Skeletal muscle cell (primary cell): ENCODE results near the gene GRM7.

Experiments
- DNase-seq: peaks from one replicate; pipeline ENCODE4 v3.0.0-alpha.2; 2010; ENCODE audit warnings: low read depth
- H3K4me3 ChIP-seq: 2 replicates; pipeline ENCODE4 v1.5.1; 2011; ENCODE audit warnings: low read depth, mild to moderate bottlenecking, control low read depth, low read length, moderate library complexity

GRM7 gene

DNA sequence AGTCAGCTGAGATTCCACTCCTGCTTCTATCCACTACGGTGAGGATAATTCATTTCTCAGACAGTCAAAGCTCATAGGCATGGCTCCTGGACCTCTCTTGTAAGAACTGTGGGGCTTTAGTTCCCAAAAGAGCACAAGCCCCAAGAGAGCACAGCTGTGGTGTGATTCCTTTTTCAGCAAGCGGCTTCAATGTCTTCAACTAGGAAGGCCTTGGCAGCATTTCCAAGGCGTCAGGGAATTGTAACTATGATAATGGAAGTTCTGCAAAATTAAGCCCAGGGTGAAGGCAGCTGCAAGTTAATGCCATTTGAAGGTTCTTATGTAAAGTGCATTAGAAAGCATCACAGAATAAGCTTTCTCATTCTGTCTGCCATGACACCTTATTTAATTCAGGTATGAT, 657.1 kb downstream of the GRM7 start:
- no peak overlapping the region for H3K4me3 ChIP-seq
- DNase-seq: no peak

DNA sequence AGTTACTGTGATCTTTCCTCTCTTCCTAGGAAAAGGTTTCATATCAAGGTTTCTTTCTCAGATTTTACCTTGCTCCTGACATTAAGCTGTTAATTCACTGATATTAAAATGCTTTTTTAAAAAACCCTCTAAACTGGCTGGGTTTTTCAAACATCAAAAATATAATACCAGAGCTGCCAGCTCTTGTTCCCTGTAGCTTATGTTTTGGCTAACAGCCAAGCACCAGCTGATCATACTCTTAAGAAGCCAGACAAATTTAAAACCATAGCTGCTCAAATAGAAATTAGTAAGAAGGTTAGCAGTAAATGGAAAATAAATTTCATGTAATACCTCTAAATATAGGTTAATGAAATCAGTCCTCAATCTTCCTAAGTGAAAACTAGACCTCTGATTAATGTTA, 657.5 kb downstream of the GRM7 start:
- no peak overlapping the region for H3K4me3 ChIP-seq
- no peak for DNase-seq

DNA sequence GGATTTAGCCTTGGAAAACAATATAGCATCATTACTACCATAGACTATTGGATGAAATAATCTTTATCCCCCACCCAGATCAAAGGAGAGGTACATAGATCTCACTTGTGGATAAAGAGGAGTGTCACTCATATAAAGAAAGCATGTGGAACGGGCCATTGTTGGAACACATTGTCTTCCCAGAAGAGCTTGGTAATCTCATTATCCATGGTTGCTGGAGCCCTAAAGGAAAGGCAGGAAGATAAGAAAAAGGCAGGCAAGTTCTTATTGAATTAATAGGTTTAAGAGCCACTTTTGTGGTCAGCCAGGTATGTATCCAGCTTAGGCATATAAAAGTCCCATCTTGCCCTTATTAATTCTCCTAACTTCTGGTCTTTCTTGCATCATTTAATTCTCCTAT, 659.1 kb downstream of the GRM7 start:
- H3K4me3 ChIP-seq: no peak overlapping the region
- DNase-seq: no peak

DNA sequence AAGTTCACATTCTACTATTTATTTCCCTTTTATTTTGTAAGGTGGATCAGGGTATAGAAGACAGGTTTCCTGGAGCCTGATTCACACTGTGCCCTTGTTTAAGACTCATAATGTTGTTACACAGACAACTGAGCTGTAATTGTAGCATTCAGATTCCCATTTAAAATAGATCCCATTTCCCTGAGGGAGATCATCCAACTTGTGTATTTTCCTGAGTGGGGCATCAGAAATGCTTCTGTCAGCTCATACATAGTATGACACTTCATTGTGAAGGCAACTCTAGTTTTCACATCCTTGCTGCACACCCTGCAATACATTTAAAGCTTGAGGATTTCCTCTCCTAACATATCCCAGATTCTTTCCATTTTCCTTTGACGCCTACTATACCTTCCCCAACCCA, 659.7 kb downstream of the GRM7 start:
- H3K4me3 ChIP-seq: no peak overlapping the region
- DNase-seq: no peak

DNA sequence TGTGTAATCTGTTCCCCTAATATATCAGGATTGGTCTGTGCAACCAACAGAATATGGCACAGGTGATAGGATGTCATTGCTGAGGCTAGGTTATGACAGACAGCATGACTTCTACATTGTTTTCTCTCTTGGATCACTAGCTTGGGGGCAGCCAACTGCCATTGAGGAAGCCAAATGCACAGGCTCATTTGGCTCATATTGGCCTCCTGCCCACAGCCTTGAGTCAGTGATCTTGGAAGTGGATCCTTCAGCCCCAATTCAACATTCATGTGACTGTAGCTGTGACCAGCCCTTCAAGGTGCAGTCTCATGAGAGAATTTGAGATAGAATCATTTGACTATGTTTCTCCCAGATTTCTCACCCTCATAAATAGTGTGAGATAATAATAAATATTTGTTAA, 675.6 kb downstream of the GRM7 start:
- no peak for DNase-seq
- no peak overlapping the region for H3K4me3 ChIP-seq

DNA sequence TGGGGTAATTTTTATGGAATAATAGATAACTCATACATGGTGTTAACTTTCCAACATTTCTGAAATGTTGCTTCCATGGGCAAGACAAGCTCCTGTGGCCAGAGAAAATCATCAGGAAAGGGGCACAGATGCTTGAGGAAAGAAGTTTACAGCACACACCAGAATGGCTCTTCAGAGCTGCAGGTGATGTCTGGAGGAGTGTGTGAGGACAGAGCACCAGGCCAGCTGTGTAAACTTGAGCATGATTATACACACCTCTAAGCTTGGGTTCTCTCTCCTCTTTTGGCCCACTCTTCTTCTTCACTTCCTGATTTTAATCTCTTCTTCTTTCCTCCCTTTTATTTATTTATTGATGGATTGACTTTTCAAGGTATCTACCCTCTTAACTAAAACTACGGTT, 676.0 kb downstream of the GRM7 start:
- DNase-seq: no peak
- no peak overlapping the region for H3K4me3 ChIP-seq

DNA sequence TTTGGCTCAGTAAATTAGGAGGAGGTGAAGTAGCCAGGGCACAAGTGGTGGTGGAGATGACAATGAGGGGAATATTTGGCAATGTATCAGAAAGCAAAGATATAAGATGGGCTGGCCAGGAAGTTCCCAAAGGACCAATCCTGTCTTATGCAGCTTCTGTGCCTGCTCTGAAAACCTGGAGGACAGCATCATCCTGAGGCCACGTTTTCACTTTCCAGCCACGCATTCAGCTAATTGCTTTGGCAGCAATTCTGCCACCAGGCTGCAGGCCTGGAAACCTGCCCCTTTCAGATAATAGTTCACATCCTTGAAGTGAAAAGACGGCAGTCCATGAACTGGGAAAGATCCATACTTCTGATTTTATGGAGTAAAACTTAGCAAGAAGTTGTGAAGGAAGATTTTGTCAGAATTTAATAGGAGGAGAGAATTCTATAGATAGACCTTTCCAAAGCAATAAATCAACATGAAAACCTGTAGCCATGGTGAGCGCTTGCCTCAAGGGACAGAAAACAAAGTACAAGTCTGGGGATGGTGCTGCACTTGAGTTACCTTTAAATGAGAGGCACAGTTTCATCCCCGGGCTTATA, 682.5 kb downstream of the GRM7 start:
- no peak overlapping the region for H3K4me3 ChIP-seq
- no peak for DNase-seq

DNA sequence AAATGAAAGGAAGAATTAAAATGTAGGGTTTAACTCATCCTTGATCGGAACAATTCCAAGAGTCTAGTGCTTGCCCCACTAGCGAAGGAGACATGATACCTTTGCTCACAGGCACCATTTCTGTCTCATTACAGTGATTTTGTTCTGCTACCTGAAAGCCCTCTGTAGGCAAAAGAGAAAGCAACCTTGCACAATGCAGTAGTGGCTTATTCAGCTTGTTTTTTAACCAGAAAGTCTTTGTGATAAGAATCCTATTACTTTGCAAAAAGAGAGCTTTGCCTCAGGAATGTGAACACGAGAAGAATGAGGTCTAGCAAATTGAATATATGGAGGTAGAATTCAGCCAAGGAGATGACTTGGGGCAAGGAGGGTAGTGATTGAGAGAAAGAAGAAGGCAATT, 684.4 kb downstream of the GRM7 start:
- no peak for DNase-seq
- no peak overlapping the region for H3K4me3 ChIP-seq

DNA sequence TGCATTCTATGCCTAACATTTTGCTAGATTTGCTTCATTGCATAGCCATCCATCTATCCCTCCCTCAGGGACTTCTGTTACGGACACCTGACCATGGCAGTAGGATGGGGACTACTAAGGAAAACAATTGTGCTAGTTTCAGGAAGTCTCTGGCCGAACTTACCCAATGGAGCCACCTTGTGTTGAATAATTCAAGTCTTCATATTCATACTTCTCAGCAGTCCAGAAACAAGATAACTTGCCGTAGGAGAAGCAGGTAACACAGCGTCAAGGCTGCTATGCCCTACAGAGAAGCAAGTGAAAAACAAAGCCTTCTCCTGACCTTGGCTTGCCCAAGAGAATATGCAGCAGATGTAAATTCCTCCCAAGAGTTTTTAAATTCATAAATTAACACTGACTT, 685.3 kb downstream of the GRM7 start:
- DNase-seq: no peak
- no peak overlapping the region for H3K4me3 ChIP-seq

DNA sequence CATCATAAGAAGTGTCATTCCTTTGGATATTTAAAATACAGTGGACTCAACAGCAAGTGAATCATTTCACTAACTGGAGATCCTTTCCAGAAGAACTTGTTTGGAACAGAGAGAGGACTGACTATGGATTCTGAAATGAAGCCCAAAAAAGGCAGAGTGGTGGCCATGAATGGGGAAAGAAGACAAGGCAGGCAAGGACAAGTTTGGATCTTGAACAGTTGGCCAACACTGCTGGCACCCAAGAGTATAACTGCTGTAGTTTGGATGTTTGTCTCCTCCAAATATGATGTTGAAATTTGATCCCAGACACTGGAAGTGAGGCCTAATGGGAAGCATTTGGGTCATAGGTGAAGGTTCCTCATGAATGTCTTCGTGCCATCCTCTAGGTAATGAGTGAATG, 686.9 kb downstream of the GRM7 start:
- no peak overlapping the region for H3K4me3 ChIP-seq

DNA sequence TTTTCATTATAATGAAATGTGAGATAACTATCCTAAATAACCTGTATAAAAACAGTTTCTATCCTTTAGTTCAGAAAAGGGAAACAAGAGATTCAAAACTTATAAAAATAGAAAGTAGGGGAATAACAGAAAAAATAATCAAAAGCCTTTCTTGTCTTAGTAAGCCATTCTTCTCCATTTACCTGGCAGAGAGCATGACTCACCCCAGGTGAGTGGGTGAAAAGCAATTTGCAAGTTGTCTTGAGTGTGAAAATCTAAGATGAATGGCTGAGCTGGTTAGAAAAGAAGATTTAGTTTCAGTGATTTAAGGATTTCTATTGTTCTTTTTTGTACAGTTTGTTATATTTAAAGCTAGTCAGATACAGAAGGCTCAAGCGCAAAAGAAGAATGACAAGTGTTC, 702.0 kb downstream of the GRM7 start:
- H3K4me3 ChIP-seq: no peak overlapping the region
- DNase-seq: no peak

More for the DNA sequence above, 686.9 kb downstream of the GRM7 start:
- DNase-seq: no peak

DNA sequence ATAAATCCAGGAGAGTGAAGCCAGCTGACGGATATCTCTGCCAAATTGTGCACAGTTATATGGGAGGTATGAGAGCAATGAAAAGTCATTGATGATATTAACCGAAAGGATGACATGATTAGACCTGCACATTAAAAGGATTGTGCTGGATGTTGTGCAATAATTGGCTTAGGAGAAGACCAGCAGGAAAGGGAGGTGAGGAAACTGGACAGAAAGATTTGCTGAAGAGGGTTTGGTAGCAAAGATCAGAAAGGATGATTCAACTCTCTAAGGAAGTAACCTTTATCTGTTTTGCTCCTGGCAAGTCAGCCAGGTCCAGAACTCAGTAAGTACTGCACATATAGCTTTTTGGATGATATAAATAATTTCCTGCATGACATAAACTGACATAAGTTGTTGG, 704.7 kb downstream of the GRM7 start:
- H3K4me3 ChIP-seq: no peak overlapping the region
- DNase-seq: no peak

DNA sequence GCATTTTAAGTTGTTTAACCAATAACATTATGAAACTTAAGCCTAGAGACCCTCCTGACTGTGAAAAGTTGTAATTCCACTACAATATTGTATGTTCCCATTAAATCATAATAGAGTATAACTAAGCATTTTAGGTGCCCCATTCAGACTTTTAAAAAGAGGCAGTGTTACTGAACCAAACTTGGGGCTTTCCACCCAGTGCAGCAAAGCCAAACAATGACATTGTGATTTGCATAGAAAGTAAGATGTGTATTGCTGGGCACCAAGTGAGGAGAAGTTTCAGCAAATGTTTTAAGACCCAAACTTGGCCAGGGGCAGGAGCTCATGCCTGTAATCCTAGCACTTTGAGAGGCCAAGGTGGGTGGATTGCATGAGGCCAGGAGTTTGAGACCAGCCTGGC, 706.2 kb downstream of the GRM7 start:
- no peak for DNase-seq
- H3K4me3 ChIP-seq: no peak overlapping the region

DNA sequence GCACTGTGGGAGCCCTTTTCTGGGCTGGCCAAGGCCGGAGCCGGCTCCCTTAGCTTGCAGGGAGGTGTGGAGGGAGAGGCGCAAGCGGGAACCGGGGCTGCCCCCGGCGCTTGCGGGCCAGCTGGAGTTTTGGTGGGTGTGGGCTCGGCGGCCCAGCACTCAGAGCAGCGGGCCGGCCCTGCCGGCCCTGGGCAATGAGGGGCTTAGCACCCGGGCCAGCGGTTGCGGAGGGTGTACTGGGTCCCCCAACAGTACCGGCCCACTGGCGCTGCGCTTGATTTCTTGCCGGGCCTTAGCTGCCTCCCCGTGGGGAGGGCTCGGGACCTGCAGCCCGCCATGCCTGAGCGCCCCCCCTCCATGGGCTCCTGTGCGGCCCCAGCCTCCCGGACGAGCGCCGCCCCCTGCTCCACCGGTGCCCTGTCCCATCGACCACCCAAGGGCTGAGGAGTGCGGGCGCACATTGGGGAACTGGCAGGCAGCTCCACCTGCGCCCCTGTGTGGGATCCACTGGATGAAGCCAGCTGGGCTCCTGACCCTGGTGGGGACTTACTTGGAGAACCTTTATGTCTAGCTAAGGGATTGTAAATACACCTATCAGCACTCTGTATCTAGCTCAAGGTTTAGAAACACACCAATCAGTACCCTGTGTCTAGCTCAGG, 707.7 kb downstream of the GRM7 start:
- H3K4me3 ChIP-seq: no peak overlapping the region
- no peak for DNase-seq

DNA sequence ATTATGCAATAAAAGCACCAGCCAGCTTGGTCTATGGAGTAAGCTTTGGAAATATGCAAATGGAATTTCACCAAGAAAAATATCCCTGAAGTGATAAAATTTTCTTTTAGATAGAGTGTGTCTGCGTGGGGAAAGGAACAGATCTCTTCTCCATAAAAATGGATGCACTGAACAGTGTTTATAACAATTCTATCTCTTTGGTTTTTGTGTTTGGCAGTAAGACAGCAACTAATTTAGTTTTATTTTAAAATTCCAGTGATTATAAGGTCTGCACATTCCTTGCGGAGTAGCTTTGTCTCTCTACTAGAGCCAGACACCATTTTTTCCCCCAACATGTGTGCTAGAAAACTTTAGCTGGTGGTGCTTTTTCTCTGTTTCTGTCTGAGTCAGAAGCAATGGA, 712.4 kb downstream of the GRM7 start:
- no peak overlapping the region for H3K4me3 ChIP-seq
- DNase-seq: no peak

DNA sequence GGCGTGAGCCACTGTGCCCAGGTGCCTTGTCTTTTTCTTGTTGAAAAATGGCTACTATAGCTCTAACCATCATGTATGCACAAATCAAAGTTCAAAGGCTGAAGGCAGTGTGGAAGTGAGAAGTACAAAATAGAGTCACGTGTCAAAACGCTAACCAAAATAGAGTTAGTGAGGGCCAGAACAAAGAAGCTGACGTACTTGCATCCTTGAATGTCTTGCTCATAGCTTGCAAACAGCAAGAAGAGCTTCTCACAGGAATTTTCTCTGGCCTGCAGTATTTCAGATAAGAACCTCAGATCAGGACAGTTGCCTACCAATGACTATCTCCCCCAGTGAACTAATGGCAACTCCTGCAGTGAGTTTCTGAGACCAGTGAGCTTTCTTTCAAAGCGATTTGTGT, 713.5 kb downstream of the GRM7 start:
- DNase-seq: no peak
- no peak overlapping the region for H3K4me3 ChIP-seq

DNA sequence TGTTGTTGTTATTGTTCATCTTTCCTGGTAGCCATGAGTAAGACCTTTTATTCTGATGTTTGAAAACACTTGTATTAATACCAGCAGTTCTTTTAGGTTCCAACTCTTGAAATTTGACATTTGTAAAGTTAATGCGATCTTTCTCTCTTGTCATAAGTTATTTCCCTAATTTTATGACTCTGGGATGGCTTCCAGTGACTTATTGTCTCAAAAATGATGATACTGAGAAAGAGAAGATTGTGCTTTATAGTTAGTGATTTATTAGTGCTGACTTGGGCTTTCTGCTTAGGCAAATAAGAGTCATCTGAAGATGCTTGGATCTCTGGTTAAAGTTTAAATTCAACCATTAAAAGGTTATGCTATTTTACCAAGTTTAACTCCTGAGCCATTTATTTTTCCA, 715.2 kb downstream of the GRM7 start:
- no peak overlapping the region for H3K4me3 ChIP-seq
- DNase-seq: no peak

DNA sequence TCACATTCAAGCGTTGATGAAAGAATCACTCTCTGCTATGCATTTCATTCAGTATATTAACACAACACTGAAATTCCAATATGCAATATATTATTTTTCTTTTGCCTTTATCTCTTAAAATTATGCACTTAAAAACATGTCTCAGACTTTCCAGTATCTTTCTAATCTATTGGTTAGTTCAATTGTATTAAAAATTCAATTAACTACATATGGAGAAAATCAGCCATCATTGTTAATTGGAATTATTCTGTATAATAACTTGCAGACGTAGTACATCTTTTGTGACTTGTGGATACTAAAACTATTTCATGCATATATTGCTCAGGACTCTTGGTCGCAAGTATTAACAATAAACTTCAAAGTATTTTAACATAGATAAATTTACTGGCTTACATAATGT, 715.6 kb downstream of the GRM7 start:
- no peak overlapping the region for H3K4me3 ChIP-seq
- DNase-seq: no peak

DNA sequence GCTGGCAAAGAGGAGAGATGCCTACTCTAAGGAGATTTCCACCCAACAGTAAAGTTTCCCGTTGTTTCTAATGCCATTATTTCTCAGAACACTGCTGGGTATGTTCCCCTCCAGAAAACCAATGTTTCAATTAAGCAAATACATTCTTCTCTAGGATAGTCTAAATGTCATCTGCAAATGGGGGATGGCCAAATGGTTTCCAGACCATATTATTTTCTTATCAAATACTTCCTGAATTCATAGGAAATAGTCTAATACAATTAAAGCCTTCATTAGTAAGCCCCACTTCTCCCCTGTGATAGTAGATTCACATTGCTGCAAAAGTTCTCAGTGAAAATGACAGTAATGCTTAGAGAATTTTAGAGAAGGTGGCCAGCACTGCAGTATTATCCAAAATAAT, 716.6 kb downstream of the GRM7 start:
- H3K4me3 ChIP-seq: no peak overlapping the region
- no peak for DNase-seq

DNA sequence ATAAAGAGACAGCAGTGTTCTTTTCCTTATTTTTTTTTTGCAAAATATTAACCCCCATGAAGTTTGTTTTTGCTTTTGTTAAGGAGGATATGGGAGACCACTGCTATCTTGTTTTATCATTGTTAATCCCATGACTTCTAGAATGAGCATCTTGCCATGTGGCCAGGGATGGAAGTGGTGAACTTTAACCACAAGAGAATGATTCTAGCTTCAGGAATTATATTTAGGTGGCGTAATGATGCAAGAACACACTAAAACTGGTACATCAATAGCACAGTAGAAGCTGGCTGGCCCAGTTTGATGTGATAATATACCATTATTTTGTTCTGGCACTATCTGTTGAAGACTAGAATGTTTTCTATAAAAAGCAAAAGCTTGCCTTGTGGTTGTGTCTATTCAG, 720.9 kb downstream of the GRM7 start:
- DNase-seq: no peak
- no peak overlapping the region for H3K4me3 ChIP-seq

DNA sequence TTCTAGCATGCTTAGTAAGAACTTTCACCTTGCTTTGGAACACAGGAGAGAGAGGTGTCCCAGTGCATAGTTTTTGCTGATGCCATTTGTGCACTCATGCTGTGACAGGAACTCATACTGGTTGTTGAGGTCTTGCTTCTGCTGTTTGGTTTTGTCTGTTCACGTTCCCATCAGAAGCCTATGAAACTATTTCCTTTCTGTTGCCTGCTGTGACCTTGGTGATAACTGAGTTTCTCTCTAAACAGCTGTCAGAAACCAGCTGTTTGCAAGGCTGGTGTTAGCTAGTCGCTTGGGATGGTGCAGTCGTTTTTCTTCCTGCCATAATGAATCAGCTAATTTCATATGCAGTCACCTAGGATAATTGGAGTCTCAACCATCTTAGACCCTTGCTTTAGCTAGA, 724.1 kb downstream of the GRM7 start:
- DNase-seq: no peak
- no peak overlapping the region for H3K4me3 ChIP-seq

DNA sequence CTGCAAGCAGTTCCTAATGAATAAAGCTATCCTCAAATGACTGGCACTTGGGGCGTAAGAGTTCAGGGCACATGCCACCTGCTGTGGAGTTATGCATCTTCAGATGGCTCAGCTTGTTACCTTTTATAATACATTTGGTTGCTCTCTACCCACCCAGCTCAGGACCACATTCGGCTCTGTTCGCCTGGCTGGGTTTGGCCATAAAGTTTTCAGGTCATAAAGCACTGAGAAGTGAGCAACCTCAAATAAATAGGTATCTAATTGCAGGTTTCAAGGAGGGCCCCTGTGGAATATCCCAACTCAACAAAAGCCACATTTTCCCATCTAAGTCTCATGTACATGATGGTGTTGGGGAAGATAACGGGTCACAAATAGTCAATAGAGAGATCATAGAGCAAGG, 727.3 kb downstream of the GRM7 start:
- no peak for DNase-seq
- H3K4me3 ChIP-seq: no peak overlapping the region
